Astrocyte of the cerebellum (primary cell): ENCODE data around the gene SERPINA12.

Experiments used
- DNase-seq: peaks from one replicate; pipeline ENCODE4 v3.0.0-alpha.2; 2011; ENCODE audit warnings: low read depth
- H3K4me3 ChIP-seq: 2 replicates; pipeline ENCODE4 v1.5.1; 2011; ENCODE audit warnings: mild to moderate bottlenecking, low read depth, low read length, moderate library complexity
- CTCF ChIP-seq: IDR thresholded peaks from 2 replicates; pipeline ENCODE4 v1.5.1; 2012; ENCODE audit warnings: low read length, low read depth, moderate library complexity, mild to moderate bottlenecking; ENCODE audit errors: missing control alignments
- in situ Hi-C: cut with HindIII; loops from 2 replicates; pipeline ENCODE4 v1.10.0; 2017; ENCODE audit warnings: low sequenced_read_pairs

SERPINA12 gene

GRCh38 chr14:94499673-94500072 is 9.6 kb downstream of the SERPINA12 start:
- in situ Hi-C loops = no loop called here
- H3K4me3 ChIP-seq = no peak overlapping the region
- TF ChIP-seq CTCF = no peak
- DNase-seq = no peak

GRCh38 chr14:94498215-94498614 is 11.1 kb downstream of the SERPINA12 start:
- in situ Hi-C loops = no loop called here
- H3K4me3 ChIP-seq = no peak overlapping the region

GRCh38 chr14:94494085-94494484 is 15.2 kb downstream of the SERPINA12 start:
- H3K4me3 ChIP-seq = no peak overlapping the region
- no peak for TF ChIP-seq CTCF
- DNase-seq = no peak
- in situ Hi-C loops = no loop called here

More at GRCh38 chr14:94498215-94498614, 11.1 kb downstream of the SERPINA12 start:
- TF ChIP-seq CTCF = no peak
- no peak for DNase-seq

GRCh38 chr14:94491511-94491910 is 17.8 kb downstream of the SERPINA12 start:
- DNase-seq = no peak
- no peak overlapping the region for H3K4me3 ChIP-seq
- no peak for TF ChIP-seq CTCF
- in situ Hi-C loops = no loop called here

- TF ChIP-seq CTCF = no peak
- in situ Hi-C loops = no loop called here
Measured at GRCh38 chr14:94489336-94489735, 19.9 kb downstream of the SERPINA12 start.

GRCh38 chr14:94486883-94487282 is 22.4 kb downstream of the SERPINA12 start:
- in situ Hi-C loops = no loop called here

More at GRCh38 chr14:94489336-94489735, 19.9 kb downstream of the SERPINA12 start:
- no peak overlapping the region for H3K4me3 ChIP-seq
- DNase-seq = no peak

More at GRCh38 chr14:94486883-94487282, 22.4 kb downstream of the SERPINA12 start:
- no peak overlapping the region for H3K4me3 ChIP-seq
- no peak for DNase-seq
- TF ChIP-seq CTCF = no peak
